Small intestine (tissue), 7 donors: Measurements from ENCODE around the gene UBAC1. TPM values are rescaled to one million over a fixed set of nuclear protein-coding genes. Genes with fewer than 3 reads are reported as not detected.

Experiments
- DNase-seq, 2 donors: peaks; one replicate each; pipeline versions ENCODE4 v3.0.0 to v3.0.0-alpha.2; 2013
- FAIRE-seq: peaks from 2 replicates; lab custom pipeline; 2012; peaks lifted over from hg19 to GRCh38; lab: Jason Lieb, UNC
- H3K27ac ChIP-seq, 3 donors: one replicate each; pipeline ENCODE4 v1.5.1; 2013; ENCODE audit warnings: low read length in 2 of 3, mild to moderate bottlenecking in 2 of 3, control low read depth in 1 of 3, inconsistent platforms in 1 of 3, low read depth in 1 of 3, moderate library complexity in 1 of 3
- H3K27me3 ChIP-seq, 3 donors: one replicate each; pipeline ENCODE4 v1.6.1; 2013; ENCODE audit warnings: low read length in 3 of 3, inconsistent platforms in 1 of 3; ENCODE audit not compliant: control insufficient read depth in 3 of 3, insufficient read depth in 3 of 3
- H3K36me3 ChIP-seq, 3 donors: one replicate each; pipeline ENCODE4 v1.6.1; 2013; ENCODE audit warnings: low read length in 3 of 3, inconsistent platforms in 1 of 3, low read depth in 1 of 3, mild to moderate bottlenecking in 1 of 3, moderate library complexity in 1 of 3; ENCODE audit not compliant: control insufficient read depth in 3 of 3, insufficient read depth in 2 of 3
- H3K4me1 ChIP-seq, 3 donors: one replicate each; pipeline ENCODE4 v1.6.1; 2013; ENCODE audit warnings: low read length in 2 of 3, inconsistent platforms in 1 of 3, low read depth in 1 of 3, mild to moderate bottlenecking in 1 of 3, moderate library complexity in 1 of 3; ENCODE audit not compliant: control insufficient read depth in 3 of 3, insufficient read depth in 2 of 3
- H3K4me3 ChIP-seq, 3 donors: one replicate each; pipeline ENCODE4 v1.5.1; 2013; ENCODE audit warnings: low read length in 3 of 3, control low read depth in 1 of 3, inconsistent platforms in 1 of 3, low read depth in 1 of 3, mild to moderate bottlenecking in 1 of 3, moderate library complexity in 1 of 3
- H3K9me3 ChIP-seq, 2 donors: one replicate each; pipeline ENCODE4 v1.6.1; 2013; ENCODE audit warnings: low read depth in 1 of 2, low read length in 1 of 2; ENCODE audit not compliant: control insufficient read depth in 2 of 2, insufficient read depth in 1 of 2
- WGBS, 3 donors: extraction: QIAGEN DNeasy Blood & Tissue Kit; methylation state at CpG; one replicate each; pipeline ENCODE4 v1.1.7; 2013; 5-methylcytosine and 5-hydroxymethylcytosine counted together
- polyA plus RNA-seq, 4 donors: library from polyadenylated mRNA; stranded (reverse) in 3 of 4; unstranded in 1 of 4; fragments of 200-250 nt in 3 of 4; fragments of 120-200 nt in 1 of 4; gene quantifications; one replicate each; pipeline versions ENCODE4 v1.2.1 to v1.2.3, GENCODE V29; 2013
- donor health status: healthy with polysubstance abuse.
- donor health status: control.
- donor health status: control.
- donor health status: Bipolar disorder and iron deficiency.
- donor health status: healthy.

The UBAC1 gene
- polyA plus RNA-seq, 4 donors = 19.9 to 78.5 (median 63.3) TPM

DNA sequence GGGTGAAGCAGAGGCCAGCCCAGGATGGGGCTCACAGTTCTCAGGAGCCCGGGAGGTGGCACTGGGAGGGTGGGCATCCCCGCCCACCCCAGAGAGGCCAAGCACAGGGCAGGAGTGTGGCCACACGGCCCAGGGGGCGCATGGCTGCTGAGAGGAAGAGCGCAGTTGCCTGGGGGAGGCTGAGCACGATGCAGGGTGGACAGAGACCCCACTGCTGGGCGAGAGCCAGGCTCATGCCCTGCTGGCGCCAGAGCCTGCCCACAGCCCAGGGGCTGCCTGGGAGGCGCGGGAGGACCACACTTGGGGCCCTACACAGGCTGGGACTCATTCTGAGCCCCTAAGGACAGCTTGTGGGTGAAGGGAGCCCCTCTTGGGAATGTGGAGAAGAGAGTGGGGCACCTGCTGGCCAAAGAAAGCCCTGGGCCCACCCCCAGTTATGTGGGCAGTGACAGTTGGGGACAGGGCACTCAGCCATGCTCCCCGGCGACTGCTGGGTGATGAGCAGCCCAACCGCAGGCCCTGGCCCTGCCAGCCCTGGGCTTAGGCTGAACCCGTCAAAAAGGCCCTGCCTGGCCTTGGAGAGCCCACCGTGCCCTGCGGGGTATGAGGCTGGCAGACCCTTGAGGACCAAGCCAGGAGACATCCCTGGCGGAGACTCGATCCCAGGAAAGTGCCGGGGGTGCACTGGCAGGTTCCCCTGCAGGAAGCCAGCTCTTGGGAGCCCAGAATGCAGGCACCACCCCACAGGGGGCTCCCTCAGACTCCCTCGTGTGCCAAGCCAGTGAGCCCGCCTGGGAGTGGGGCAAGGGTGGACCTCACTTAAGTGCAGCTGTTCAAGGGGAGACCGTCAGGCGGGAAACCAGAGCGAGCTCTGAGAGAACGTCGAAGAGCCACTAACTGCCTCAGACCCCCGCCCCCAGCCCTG lies 32.2 kb downstream of the UBAC1 start:
- no peak for DNase-seq
- Histone ChIP-seq H3K27ac (no peak overlapping the region), H3K9me3 (no peaks in the 10 kb centered on the region), H3K4me1 (no peaks in the 10 kb centered on the region), H3K36me3 (peaks cover 9 to 45% (median 12%) of the 10 kb centered on the region in 3 donors), H3K27me3 (no peaks in the 10 kb centered on the region), H3K4me3 (no peak overlapping the region)
- FAIRE-seq = no peak
- WGBS, 3 donors = 93 to 95% (median 94%) methylated on average over 27 of the region's 27 CpGs

- Histone ChIP-seq H3K4me3 (no peak overlapping the region), H3K4me1 (no peaks in the 10 kb centered on the region), H3K36me3 (peaks cover 9 to 41% (median 12%) of the 10 kb centered on the region in 3 donors), H3K27me3 (no peaks in the 10 kb centered on the region), H3K9me3 (no peaks in the 10 kb centered on the region), H3K27ac (no peak overlapping the region)
- DNase-seq (no peak), FAIRE-seq (no peak)
- WGBS, 3 donors = 89 to 92% (median 91%) methylated on average over 23 of the region's 23 CpGs
Observed at GRCh38 chr9:135928074-135928730, 33.0 kb downstream of the UBAC1 start.

DNA sequence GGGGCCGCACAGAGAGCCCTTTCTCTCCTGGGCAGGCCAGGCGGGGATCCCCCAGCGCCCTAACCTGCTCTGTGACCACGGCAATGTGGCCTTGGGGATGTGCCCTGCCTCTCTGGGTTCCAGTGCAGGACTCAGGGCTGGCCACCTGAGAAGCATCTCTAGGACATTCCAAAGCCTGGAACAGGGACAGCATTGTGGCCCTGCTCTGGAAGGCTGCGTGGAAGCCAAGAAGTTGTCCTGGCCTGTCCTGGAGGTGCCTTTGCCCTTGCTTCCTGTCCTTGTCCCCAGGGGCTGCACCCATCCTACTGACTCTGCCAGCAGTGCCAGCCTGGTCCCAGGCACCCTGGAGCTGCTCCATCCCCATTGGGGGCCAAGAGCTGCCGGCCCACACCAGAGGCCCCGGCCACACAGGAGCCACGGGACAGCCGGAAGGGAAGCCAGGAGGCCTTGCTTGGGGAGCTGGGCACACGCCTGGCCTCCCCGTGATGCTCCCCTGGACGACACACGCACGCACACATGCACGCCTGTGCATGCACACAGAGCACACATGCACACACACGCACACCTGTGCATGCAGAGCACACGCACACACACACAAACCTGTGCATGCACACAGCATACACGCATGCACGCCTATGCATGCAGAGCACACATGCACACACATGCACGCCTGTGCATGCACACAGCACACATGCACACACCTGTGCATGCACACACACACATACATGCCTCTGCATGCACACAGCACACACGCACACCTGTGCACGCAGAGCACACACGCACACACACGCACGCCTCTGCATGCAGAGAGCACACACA lies 33.8 kb downstream of the UBAC1 start:
- H3K36me3 ChIP-seq = peaks cover 3 to 33% (median 8%) of the 10 kb centered on the region in 3 donors
- H3K27me3 ChIP-seq = no peaks in the 10 kb centered on the region
- no peak for DNase-seq
- H3K27ac ChIP-seq = no peak overlapping the region
- FAIRE-seq = no peak
- no peaks in the 10 kb centered on the region for H3K4me1 ChIP-seq
- H3K4me3 ChIP-seq = no peak overlapping the region
- H3K9me3 ChIP-seq = no peaks in the 10 kb centered on the region
- WGBS, 3 donors = 90 to 93% (median 90%) methylated on average over 25 of the region's 25 CpGs

DNA sequence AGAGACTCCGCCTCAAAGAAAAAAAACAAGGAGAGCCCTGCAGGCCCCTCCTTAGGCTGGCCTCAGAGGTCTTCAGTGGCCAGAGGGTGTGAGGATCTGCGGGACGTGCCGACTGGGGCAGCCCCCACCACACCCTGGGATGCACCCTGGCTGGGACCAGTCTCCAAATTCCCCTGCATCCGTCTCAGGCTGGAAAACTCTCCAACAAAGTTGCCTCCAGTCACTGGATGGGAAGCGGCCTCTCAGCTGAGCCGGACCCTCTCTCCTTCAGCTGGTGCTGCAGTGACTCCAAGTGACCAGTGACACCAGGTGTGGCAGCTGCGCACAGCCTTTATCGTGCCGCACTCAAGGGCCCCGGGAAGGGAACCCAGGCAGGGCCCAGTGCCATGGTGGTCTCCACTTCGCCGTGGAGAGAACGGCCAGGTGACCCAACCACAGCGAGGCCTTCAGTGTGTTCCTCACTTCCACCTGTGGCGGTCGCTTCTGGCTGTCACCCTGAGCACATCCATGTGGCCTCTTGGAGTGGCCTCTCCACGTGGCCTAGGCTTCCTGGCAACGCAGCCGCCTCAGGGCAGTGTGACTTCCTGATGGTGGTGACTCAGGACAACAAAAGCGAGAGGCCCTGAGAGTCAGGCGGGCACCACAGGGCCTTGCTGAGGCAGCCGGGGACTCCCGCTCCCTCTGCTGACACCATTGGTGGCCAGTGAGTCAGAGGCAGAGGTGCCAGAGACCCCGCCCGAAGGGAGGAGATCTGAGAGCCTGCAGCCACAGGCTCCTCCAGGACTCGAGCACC lies 34.6 kb downstream of the UBAC1 start:
- H3K4me1 ChIP-seq = no peaks in the 10 kb centered on the region
- 76 to 80% (median 79%) methylated on average over 27 of the region's 27 CpGs for WGBS, 3 donors

GRCh38 chr9:135925496-135926133 lies 35.6 kb downstream of the UBAC1 start:
- Histone ChIP-seq H3K4me3 (no peak overlapping the region), H3K4me1 (no peaks in the 10 kb centered on the region), H3K27ac (no peak overlapping the region), H3K36me3 (peaks cover 0 to 24% (median 8%) of the 10 kb centered on the region in 3 donors), H3K9me3 (no peaks in the 10 kb centered on the region), H3K27me3 (no peaks in the 10 kb centered on the region)
- FAIRE-seq (no peak), DNase-seq (no peak)
- 87 to 94% (median 88%) methylated on average over 19 of the region's 19 CpGs for WGBS, 3 donors

More for the DNA sequence above, 34.6 kb downstream of the UBAC1 start:
- DNase-seq (no peak), FAIRE-seq (no peak)
- no peaks in the 10 kb centered on the region for H3K9me3 ChIP-seq
- H3K36me3 ChIP-seq = peaks cover 2 to 33% (median 8%) of the 10 kb centered on the region in 3 donors
- no peak overlapping the region for H3K27ac ChIP-seq
- no peaks in the 10 kb centered on the region for H3K27me3 ChIP-seq
- H3K4me3 ChIP-seq = no peak overlapping the region

GRCh38 chr9:135924628-135925338 lies 36.4 kb downstream of the UBAC1 start:
- DNase-seq (no peak), FAIRE-seq (no peak)
- Histone ChIP-seq H3K27ac (no peak overlapping the region), H3K27me3 (no peaks in the 10 kb centered on the region), H3K4me1 (no peaks in the 10 kb centered on the region), H3K36me3 (peaks cover 0 to 16% (median 2%) of the 10 kb centered on the region in 3 donors), H3K9me3 (peaks cover 0 to 7% of the 10 kb centered on the region in 2 donors), H3K4me3 (no peak overlapping the region)
- 81 to 92% (median 86%) methylated on average over 27 of the region's 27 CpGs for WGBS, 3 donors

DNA sequence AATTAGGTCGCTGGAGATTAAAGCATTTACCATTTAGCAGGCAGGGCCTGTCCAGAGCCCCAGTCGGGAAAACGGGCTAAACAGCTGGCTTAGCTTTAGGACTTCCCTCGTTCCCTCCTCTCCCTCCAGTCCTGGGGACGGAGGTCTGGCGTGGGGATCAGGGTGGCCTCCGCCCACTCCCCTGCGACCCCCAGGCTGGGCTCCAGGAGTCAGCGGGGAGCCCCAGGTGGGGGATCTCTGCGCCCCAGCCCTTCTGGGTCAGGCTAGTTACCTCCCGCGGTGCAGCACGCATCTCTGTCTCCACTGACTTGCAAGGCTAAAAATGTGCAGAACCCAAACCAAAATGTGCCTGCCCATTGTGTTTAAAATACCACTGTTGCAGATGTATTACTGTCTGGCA lies 37.7 kb downstream of the UBAC1 start:
- 91 to 95% (median 94%) methylated on average over 13 of the region's 13 CpGs for WGBS, 3 donors
- FAIRE-seq = no peak
- Histone ChIP-seq H3K27ac (no peak overlapping the region), H3K27me3 (no peaks in the 10 kb centered on the region), H3K9me3 (peaks cover 0 to 19% of the 10 kb centered on the region in 2 donors), H3K4me1 (no peaks in the 10 kb centered on the region), H3K36me3 (peaks cover 0 to 11% (median 2%) of the 10 kb centered on the region in 3 donors), H3K4me3 (no peak overlapping the region)
- no peak for DNase-seq
